Vagina (tissue), 2 donors: ENCODE measurements around the gene ADCY1. TPM values are rescaled to one million over a fixed set of nuclear protein-coding genes. Genes with fewer than 3 reads are reported as not detected.

Experiments used
- DNase-seq, 2 donors: peaks; one replicate each; pipeline ENCODE4 v3.0.0-alpha.2; 2017; ENCODE audit errors: extremely low spot score in 2 of 2
- H3K27ac ChIP-seq: fragments of 200-600 bp; sonication (generic); one replicate; pipeline ENCODE4 v1.5.1; 2019
- H3K27me3 ChIP-seq: fragments of 200-600 bp; sonication (generic); one replicate; pipeline ENCODE4 v1.5.1; 2019
- H3K36me3 ChIP-seq, 2 donors: fragments of 200-600 bp; sonication (generic); one replicate each; pipeline ENCODE4 v1.5.1; 2017 to 2019
- H3K4me1 ChIP-seq: fragments of 200-600 bp; sonication (generic); one replicate; pipeline ENCODE4 v1.5.1; 2019
- H3K4me3 ChIP-seq, 2 donors: fragments of 200-600 bp; sonication (generic); 1 replicate in 1 of 2; 2 replicates in 1 of 2; pipeline ENCODE4 v1.5.1; 2016 to 2019
- H3K9me3 ChIP-seq: fragments of 200-600 bp; sonication (generic); one replicate; pipeline ENCODE4 v1.5.1; 2019
- POLR2A ChIP-seq, 2 donors: fragments of 450-650 bp; IDR thresholded peaks; one replicate each; pipeline ENCODE4 v1.6.1; 2017; ENCODE audit warnings: antibody characterized with exemption in 2 of 2, mild to moderate bottlenecking in 2 of 2, moderate library complexity in 2 of 2
- POLR2AphosphoS5 ChIP-seq, 2 donors: sonication (generic); formaldehyde crosslinking; IDR thresholded peaks; one replicate each; pipeline ENCODE4 v1.9.0; 2017; ENCODE audit warnings: antibody characterized with exemption in 2 of 2, mild to moderate bottlenecking in 2 of 2, low read depth in 1 of 2; ENCODE audit not compliant: insufficient read depth in 1 of 2
- intact Hi-C: fragments of 100-400 bp; cut with DNase I; formaldehyde crosslinking; loops from one replicate; pipeline ENCODE4 v1.15.1; 2023
- total RNA-seq: library from RNA; depleted of rRNA; stranded (reverse); fragments of >200 nt; gene quantifications from one replicate; pipeline ENCODE4 v1.2.3, GENCODE V29; 2016
- TF ChIP-seq, protein P1 (sequence below), 3 experiments: fragments of 450-650 bp in 2 of 3; fragments of 200-600 bp in 1 of 3; sonication (generic) in 1 of 3; IDR thresholded peaks; one replicate each; pipeline ENCODE4 v1.5.1; 2017 to 2019; ENCODE audit warnings: antibody characterized with exemption in 3 of 3, mild to moderate bottlenecking in 2 of 3, moderate library complexity in 2 of 3

The ADCY1 gene
- total RNA-seq, 1 donor from 2014 or later, result 2.5 TPM

DNA sequence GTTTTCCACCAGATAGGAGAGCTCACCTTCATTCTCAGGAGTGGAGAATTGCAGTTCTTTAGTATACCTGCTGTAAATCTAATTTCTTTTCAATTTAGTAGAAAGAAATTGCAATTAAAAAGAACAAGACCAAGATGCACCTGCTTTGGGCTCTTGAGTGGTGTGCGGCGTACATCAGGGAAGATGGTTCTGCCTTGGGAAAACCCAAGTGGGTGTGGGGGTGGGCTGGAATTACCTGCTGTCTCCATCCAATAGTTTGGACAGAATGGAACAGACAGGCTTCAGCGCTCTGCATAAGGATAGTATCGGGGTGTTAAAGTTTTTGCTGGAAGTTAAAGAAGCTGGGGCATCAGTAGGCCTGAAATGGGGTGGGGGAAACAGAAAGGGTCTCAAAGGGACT is 7.2 kb upstream of the ADCY1 start:
- no peak for DNase-seq
- no peaks in the 10 kb centered on the region for H3K9me3 ChIP-seq

DNA sequence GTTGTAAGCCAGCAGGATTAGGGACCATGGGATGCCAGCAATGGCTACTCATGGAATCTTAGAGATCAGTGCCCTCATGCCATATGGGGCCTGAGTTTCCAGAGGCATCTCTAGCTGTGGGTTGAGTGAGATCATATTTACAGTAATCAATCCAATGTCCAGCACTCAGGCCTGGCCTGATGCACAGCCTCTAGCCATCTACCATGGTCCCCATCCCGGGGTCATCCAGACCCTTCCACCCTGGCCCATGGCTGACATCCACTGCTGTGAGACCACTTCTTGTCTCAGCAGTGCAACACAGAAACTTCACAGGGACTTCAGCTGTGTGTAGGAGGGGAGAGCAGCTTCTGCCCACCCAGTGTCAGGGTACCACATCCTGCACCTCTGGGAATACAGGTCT is 6.5 kb upstream of the ADCY1 start:
- TF ChIP-seq, protein P1, sequence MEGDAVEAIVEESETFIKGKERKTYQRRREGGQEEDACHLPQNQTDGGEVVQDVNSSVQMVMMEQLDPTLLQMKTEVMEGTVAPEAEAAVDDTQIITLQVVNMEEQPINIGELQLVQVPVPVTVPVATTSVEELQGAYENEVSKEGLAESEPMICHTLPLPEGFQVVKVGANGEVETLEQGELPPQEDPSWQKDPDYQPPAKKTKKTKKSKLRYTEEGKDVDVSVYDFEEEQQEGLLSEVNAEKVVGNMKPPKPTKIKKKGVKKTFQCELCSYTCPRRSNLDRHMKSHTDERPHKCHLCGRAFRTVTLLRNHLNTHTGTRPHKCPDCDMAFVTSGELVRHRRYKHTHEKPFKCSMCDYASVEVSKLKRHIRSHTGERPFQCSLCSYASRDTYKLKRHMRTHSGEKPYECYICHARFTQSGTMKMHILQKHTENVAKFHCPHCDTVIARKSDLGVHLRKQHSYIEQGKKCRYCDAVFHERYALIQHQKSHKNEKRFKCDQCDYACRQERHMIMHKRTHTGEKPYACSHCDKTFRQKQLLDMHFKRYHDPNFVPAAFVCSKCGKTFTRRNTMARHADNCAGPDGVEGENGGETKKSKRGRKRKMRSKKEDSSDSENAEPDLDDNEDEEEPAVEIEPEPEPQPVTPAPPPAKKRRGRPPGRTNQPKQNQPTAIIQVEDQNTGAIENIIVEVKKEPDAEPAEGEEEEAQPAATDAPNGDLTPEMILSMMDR (IDR thresholded peaks at IDR 0.05), result no peak
- TF ChIP-seq POLR2A (IDR thresholded peaks at IDR 0.05) (no peak), POLR2AphosphoS5 (IDR thresholded peaks at IDR 0.05; ENCODE audit: insufficient read depth in 1 of 2, low read depth in 1 of 2) (no peak)
- Histone ChIP-seq H3K27ac (no peak overlapping the region), H3K27me3 (no peaks in the 10 kb centered on the region), H3K4me1 (no peaks in the 10 kb centered on the region), H3K36me3 (no peaks in the 10 kb centered on the region), H3K9me3 (no peaks in the 10 kb centered on the region), H3K4me3 (no peak overlapping the region)
- DNase-seq, result peak in 1 of 2 donors; percentile 89
- intact Hi-C loops, result no loop called here

More for the DNA sequence above, 7.2 kb upstream of the ADCY1 start:
- H3K4me3 ChIP-seq, result no peak overlapping the region
- no peak overlapping the region for H3K27ac ChIP-seq
- H3K27me3 ChIP-seq, result no peaks in the 10 kb centered on the region
- intact Hi-C loops, result no loop called here
- TF ChIP-seq, protein P1 (IDR thresholded peaks at IDR 0.05), result no peak
- TF ChIP-seq POLR2AphosphoS5 (IDR thresholded peaks at IDR 0.05; ENCODE audit: insufficient read depth in 1 of 2, low read depth in 1 of 2) (no peak), POLR2A (IDR thresholded peaks at IDR 0.05) (no peak)
- no peaks in the 10 kb centered on the region for H3K4me1 ChIP-seq
- H3K36me3 ChIP-seq, result no peaks in the 10 kb centered on the region

DNA sequence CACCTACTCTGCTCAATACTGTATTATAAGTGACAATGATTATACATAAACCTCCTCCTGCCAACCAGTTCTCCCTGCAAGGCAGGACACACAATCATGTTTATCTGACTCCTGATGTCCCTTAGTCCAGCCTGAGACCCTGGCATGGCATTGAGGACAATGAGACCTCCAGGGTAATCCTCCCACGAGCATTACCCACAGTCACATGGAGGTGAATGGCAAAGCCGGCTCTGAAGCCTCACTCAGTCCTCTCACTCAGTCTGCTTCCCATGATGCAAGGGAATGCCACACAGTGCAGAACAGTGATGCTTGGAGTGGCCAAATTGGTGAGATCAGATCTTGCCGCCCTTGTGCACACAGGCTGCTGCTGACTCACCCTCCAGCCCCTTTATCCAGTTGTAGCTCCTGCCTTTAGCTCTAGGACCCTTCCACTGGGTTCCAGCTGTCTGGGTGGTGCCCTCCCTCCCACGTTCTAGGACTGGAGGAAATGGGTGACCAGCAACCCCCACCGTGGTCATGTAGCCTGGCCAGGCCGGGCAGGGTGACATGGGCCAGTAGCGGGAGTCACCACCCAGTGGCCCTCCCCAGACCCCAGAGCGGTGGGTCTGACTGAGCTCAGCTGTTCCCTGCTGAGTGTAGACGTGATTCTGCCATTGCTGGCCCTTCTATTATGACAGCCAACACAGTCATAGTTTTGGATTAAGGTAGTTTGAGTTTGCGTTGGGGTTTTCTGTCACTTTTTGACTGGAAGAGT is 5.5 kb upstream of the ADCY1 start:
- intact Hi-C loops, result no loop called here
- Histone ChIP-seq H3K9me3 (no peaks in the 10 kb centered on the region), H3K36me3 (no peaks in the 10 kb centered on the region), H3K27me3 (no peaks in the 10 kb centered on the region), H3K27ac (no peak overlapping the region), H3K4me3 (no peak overlapping the region), H3K4me1 (no peaks in the 10 kb centered on the region)
- TF ChIP-seq POLR2AphosphoS5 (IDR thresholded peaks at IDR 0.05; ENCODE audit: insufficient read depth in 1 of 2, low read depth in 1 of 2), result no peak
- TF ChIP-seq, protein P1 (IDR thresholded peaks at IDR 0.05), result no peak
- no peak for TF ChIP-seq POLR2A (IDR thresholded peaks at IDR 0.05)
- DNase-seq, result peak in 1 of 2 donors; percentile 93

DNA sequence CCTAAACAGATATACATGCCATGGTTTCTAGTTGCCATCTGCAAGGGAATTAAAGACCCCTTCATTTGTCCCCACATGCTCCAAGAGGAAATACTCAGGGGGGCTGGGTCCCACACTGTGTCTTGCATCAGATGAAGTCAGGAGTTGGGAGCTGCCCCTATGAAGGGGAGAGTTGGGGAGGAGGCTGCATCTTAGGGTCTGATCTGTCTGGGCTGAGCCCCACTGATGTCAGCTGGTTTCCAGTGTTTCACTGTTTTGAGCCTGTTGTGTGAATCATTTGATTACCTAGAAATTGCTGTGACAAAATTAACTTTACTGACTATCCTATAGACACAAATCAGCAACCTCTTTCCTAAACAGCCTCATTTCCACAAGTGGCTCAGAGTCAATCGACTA is 4.9 kb upstream of the ADCY1 start:
- intact Hi-C loops, result no loop called here
- no peak overlapping the region for H3K27ac ChIP-seq

More for the DNA sequence above, 4.9 kb upstream of the ADCY1 start:
- no peaks in the 10 kb centered on the region for H3K9me3 ChIP-seq
- no peaks in the 10 kb centered on the region for H3K4me1 ChIP-seq
- DNase-seq, result no peak
- H3K4me3 ChIP-seq, result no peak overlapping the region
- H3K36me3 ChIP-seq, result no peaks in the 10 kb centered on the region
- H3K27me3 ChIP-seq, result no peaks in the 10 kb centered on the region
- TF ChIP-seq, protein P1 (IDR thresholded peaks at IDR 0.05), result no peak
- no peak for TF ChIP-seq POLR2A (IDR thresholded peaks at IDR 0.05)
- no peak for TF ChIP-seq POLR2AphosphoS5 (IDR thresholded peaks at IDR 0.05; ENCODE audit: insufficient read depth in 1 of 2, low read depth in 1 of 2)
